Activated CD8-positive, alpha-beta memory T cell treated with anti-CD3 and anti-CD28 coated beads, Interleukin-2, amount 50 U/mL, for 1 hour (primary cell): ENCODE data around the gene XPO1.
"Not testable (repeated sequence)": the region's sequence is repeated elsewhere in the genome, so short reads cannot be mapped to it uniquely, and the experiment has no call there.

Experiments used
- DNase-seq: peaks from one replicate; pipeline ENCODE4 v3.0.0-alpha.2; 2020; ENCODE audit errors: extremely low read depth

Gene XPO1, protein sequence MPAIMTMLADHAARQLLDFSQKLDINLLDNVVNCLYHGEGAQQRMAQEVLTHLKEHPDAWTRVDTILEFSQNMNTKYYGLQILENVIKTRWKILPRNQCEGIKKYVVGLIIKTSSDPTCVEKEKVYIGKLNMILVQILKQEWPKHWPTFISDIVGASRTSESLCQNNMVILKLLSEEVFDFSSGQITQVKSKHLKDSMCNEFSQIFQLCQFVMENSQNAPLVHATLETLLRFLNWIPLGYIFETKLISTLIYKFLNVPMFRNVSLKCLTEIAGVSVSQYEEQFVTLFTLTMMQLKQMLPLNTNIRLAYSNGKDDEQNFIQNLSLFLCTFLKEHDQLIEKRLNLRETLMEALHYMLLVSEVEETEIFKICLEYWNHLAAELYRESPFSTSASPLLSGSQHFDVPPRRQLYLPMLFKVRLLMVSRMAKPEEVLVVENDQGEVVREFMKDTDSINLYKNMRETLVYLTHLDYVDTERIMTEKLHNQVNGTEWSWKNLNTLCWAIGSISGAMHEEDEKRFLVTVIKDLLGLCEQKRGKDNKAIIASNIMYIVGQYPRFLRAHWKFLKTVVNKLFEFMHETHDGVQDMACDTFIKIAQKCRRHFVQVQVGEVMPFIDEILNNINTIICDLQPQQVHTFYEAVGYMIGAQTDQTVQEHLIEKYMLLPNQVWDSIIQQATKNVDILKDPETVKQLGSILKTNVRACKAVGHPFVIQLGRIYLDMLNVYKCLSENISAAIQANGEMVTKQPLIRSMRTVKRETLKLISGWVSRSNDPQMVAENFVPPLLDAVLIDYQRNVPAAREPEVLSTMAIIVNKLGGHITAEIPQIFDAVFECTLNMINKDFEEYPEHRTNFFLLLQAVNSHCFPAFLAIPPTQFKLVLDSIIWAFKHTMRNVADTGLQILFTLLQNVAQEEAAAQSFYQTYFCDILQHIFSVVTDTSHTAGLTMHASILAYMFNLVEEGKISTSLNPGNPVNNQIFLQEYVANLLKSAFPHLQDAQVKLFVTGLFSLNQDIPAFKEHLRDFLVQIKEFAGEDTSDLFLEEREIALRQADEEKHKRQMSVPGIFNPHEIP (N-terminal part only)

GRCh38 chr2:61538200-61538919, at the start of gene XPO1:
Gene XPO1 (minus strand): TSS chr2:61538356. CDS start chr2:61533897, 4,459 bp downstream.
- DNase-seq: peak; percentile 98

DNA sequence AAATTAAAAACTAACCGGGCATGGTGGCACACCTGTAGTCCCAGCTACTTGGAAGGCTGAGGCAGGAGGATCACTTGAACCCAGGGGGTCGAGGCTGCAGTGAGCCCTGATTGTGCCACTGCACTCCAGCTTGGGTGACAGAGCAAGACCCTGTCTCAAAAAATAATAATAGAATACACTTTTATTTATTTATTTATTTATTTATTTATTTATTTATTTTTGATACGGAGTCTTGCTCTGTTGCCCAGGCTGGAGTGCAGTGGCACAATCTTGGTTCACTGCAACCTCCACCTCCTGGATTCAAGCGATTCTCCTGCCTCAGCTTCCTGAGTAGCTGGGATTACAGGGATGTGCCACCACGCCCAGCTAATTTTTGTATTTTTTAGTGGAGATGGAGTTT, 48.8 kb upstream of the XPO1 start:
- not testable (repeated sequence) for DNase-seq

GRCh38 chr2:61585383-61585782, 47.2 kb upstream of the XPO1 start:
- DNase-seq: no peak

DNA sequence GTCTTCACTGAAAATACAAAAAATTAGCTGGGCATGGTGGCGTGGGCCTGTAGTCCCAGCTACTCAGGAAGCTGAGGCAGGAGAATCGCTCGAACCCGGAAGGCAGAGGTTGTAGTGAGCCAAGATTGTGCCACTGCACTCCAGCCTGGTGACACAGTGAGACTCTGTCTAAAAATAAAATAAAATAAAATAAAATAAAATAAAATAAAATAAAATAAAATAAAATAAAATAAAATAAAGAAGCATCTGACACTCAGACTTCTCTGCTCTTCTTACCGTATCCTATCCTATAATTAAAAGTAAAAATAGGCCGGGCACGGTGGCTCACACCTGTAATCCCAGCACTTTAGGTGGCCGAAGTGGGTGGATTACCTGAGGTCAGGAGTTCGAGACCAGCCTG, 46.2 kb upstream of the XPO1 start:
- DNase-seq: not testable (repeated sequence)

GRCh38 chr2:61582165-61582564, 44.0 kb upstream of the XPO1 start:
- no peak for DNase-seq

DNA sequence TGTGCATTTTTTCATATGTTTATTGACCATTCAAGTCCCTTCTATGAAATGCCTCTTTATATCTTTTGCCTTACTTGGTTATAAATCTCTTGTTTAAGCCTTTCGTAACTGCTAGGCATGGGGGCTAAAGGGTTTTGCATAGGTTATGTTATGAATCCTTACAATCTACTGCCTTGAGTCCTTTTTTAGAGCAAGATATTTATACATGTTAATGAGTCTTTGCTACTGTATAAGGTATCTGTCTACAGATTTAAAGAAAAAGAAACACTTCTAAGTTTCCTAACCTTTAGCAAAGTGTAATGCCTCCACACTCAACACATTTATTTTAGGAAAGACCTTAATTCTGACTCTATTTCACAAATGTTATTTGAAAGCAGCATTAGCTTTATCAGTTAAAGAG, 43.6 kb upstream of the XPO1 start:
- DNase-seq: no peak

GRCh38 chr2:61575447-61575859, 37.3 kb upstream of the XPO1 start:
- no peak for DNase-seq

DNA sequence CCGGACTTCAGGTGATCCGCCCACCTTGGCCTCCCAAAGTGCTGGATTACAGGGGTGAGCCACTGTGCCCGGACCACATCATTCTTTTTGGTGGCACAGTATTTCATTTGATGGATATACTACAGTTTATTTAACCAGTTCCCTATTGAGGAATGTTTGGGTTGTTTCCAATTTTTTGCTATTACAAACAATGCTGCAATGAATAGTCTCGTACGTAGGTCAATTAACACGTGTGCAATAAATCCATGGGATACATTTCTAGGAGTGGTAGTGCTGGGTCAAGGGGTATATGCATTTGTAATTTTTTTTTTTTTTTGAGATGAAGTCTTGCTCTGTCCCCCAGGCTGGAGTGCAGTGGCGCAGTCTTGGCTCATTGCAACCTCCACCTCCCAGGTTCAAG, 28.4 kb upstream of the XPO1 start:
- DNase-seq: no peak

GRCh38 chr2:61562615-61563014, 24.5 kb upstream of the XPO1 start:
- DNase-seq: no peak

- DNase-seq: no peak
These were observed 20.0 kb upstream of the XPO1 start for GRCh38 chr2:61558160-61558559.

DNA sequence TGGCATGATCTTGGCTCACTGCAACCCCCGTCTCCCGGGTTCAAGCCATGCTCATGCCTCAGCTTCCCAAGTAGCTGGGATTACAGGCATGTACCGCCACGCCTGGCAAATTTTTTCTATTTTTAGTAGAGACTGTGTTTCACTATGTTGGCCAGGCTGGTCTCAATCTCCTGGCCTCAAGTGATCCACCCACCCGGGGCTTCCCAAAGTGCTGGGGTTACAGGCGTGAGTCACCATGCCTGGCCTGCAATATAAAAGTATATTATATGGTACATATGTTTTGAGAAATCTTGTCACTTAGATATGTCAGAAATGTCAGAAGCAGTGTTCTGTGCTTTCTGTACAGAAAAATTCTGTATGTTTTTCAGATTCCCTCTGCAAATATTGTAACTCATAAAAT, 19.2 kb upstream of the XPO1 start:
- DNase-seq: no peak

DNA sequence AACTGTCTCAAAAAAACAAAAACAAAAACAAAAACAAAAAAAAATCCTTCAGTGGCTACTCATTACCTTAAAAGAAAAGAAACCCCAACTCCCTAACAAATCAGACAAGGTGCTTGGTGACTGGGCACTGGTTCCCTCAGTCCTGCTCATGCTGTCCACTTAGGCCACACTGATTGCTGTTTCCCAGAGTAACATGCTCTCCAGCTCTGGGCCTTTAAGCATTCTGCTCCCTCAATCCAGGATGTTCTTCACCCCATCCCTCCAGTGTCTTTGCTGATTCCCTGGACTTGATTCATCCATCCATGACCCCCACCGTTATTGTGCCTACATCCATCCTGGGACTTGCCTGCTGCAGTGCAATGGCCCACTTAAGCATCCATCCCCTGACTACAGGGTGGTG, 16.4 kb upstream of the XPO1 start:
- no peak for DNase-seq

DNA sequence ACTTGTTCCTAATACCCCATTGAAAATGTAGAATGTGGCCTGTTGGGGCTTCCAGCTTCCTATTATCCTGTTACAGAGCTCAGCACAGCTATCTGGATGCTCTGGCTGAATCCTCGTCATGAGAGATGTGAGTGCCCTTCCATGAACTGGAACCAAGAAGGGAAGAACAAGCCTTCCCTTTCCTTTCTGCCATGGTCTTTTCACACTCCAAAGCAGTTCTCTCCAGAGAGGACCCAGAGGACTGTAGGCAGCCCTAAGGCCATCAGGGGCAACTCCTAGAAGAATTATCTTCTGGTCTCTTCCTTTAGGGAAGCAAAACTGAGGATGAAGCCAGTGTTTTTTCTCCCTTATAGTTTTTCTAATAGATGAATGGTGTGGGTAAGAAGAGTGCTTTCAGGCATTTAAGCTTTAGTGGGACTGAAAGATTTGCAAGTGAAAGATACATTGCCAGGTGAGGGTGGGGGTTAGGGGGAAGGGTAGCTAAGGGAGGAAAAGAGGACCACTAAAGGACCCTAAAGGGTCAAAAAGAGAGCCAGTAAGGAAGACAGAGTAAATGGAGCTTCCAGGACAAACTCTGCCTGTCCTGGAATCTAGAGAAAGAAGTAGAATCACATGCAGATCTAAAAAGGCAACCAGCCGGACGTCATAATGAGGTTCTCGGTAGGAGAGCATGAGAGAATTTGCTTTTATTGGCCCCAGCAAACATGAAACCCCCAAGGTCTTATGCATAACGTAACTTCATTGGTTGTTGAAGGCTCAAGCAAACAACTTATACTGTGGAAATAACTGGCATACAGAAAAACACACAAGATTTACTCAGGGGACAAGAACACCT, 12.4 kb upstream of the XPO1 start:
- no peak for DNase-seq

DNA sequence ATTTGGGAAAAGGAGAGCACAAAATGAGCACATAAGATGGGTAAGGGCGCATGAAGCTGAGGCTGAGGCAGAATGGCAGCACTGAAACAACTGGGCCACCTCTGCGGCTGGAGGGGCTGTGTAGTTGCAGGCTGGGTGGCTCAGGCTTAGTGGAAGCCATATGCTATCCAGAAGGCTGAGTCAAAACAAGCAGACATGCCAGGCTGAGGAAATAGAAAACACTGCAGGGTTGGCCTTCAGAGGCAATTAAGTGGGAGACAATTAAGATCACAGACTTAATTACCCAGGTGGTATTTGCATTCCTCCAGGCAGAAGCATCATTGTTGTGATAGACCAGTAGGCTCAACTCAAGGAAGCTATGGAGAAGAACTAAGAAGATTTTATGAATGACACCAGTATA, 11.4 kb upstream of the XPO1 start:
- DNase-seq: no peak

DNA sequence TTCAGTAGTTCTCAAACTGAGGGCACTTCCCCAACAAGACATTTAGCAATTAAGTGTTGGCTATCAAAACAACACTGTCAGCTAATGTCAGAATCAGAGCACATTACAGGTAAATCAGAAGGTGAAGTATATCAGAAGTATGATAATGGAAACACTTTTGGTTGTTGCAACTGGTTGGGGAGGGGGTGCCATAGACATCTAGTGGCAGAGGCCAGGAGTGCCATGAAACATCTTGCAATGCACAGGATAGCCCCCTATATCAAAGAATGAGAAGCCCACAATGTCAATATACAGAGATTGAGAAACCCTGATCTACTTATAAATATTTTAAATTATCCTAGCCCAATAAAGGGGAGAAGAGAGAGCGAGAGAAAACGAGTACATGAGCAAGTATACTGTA, 4.9 kb upstream of the XPO1 start:
- no peak for DNase-seq

DNA sequence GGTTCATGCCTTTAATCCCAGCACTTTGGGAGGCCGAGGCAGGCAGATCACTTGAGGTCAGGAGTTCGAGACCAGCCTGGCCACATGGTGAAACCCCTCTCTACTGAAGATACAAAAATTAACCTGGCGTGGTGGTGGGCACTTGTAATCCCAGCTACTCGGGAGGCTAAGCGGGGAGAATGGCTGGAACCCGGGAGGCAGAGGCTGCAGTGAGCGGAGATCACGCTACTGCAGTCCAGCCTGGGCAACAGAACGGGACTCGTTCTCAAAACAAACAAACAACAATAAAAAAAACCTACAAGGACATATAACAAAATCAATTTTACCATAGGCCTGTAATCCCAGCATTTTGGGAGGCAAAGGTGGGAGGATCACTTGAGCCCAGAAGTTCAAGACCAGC, 2.0 kb upstream of the XPO1 start:
- not testable (repeated sequence) for DNase-seq

- DNase-seq: peak; percentile 35
These were observed 864 bp upstream of the XPO1 start for GRCh38 chr2:61538920-61539520.

DNA sequence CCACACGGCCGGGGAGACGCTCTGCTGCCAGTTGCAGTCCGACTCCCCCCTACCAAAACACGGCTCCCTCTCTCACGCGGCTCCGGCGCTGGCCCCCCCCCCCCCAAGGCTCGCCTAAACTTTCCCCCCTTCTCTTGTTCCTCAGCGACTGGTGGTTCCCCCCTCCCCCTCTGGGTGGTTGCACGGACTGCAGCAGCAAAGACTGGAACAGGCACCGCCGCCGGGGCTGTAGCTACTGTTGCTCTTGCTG, 281 bp downstream of the XPO1 start:
- no peak for DNase-seq

- no peak for DNase-seq
These were observed 743 bp downstream of the XPO1 start for GRCh38 chr2:61537277-61537949.

DNA sequence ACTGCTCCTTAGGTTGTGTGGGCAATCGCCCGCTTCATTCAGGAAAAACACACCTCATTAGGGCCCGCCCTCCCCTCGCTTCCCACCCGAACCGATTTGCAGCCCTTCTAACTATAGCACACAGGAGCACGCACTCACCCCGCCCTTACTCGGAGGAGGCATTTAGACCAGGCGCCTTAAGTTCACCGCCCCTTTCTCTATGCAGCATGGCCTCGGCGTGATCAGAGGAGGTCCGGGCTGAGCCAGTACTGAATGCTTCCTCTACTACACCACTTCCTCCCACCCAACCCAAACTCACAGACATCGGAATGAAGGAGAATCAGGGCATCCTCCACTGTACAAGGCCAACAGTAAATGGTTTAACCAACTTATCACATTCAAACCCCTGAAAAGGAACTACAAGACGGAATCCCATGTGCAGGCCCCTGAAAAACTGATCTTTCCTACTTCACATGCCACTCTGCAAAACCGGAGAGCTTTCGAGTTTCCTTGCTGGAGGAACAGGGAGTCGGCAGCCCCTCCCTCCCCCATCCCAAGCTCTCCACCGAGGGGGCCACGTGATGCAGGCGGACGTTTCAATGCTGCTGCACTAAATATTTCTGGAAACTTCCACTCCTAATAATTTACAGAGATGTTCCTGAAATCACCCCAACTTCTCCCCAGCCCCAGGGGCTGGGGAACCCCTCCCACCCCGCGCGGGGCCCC, 1.4 kb downstream of the XPO1 start:
- DNase-seq: peak; percentile 72
